ENCODE data around the gene MARCHF4.

The MARCHF4 gene

DNA sequence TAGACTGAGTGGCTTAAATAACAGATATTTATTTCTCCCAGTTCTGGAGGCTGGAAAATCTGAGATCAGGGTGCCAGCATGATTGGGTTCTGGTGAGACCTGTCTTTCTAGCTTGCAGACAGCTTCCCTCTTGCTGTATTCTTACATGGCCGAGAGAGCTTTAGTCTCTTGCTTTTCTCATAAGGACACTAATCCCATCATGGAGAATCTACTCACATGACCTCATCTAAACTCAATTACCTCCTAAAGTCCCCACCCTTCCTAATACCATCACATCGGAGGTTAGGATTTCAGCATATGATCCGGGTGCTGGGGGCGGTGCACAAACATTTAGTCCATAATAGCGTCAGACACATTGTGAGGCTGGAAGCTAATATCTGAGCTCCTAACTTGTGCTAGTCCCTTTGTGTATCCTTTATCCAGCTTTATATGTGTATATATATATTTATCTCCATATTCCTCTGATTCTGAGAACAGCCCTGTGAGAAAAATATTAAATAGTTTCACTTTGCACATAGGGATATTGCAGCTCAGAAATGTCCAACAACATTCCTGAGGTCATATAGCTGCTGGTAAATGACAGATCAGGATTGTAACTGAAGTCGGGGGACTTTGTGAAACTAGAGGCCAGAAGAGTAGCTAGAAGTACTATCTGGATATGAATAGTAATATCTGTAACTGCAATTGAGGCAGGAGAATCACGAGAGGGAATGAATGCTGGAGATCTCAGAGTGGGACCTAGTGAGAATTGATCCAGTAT, 28.9 kb downstream of the MARCHF4 start:
- Histone ChIP-seq H3K27ac (no peak overlapping the region), H3K4me3 (no peak overlapping the region)
- no peak for DNase-seq (ENCODE audit: low spot score)
- TF ChIP-seq, protein P1, sequence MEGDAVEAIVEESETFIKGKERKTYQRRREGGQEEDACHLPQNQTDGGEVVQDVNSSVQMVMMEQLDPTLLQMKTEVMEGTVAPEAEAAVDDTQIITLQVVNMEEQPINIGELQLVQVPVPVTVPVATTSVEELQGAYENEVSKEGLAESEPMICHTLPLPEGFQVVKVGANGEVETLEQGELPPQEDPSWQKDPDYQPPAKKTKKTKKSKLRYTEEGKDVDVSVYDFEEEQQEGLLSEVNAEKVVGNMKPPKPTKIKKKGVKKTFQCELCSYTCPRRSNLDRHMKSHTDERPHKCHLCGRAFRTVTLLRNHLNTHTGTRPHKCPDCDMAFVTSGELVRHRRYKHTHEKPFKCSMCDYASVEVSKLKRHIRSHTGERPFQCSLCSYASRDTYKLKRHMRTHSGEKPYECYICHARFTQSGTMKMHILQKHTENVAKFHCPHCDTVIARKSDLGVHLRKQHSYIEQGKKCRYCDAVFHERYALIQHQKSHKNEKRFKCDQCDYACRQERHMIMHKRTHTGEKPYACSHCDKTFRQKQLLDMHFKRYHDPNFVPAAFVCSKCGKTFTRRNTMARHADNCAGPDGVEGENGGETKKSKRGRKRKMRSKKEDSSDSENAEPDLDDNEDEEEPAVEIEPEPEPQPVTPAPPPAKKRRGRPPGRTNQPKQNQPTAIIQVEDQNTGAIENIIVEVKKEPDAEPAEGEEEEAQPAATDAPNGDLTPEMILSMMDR (IDR thresholded peaks at IDR 0.05): no peak

DNA sequence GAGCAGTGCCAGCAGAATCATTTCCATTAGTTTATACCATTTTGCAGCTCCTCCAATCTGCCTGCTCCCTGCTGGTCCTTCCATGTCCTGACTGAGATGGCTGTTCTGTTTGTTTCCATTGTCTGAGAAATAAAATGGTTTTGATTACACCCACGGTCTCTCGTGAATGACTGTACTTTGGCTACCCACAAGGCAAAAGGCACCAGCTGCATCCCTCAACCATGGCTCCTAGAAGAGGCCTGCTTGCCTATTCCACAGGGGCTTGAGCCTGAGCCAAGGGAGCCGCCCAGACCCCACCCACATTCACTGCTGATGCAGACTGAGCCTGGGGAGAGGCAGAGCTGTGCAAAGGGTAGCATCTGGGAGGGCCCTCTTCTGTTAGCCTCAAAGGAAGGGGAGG, 31.2 kb downstream of the MARCHF4 start:
- no peak overlapping the region for H3K4me3 ChIP-seq
- TF ChIP-seq, protein P1 (IDR thresholded peaks at IDR 0.05): no peak
- H3K27ac ChIP-seq: peak overlapping the region in 1 of 2 donors; percentile 61
- DNase-seq (ENCODE audit: low spot score): no peak

DNA sequence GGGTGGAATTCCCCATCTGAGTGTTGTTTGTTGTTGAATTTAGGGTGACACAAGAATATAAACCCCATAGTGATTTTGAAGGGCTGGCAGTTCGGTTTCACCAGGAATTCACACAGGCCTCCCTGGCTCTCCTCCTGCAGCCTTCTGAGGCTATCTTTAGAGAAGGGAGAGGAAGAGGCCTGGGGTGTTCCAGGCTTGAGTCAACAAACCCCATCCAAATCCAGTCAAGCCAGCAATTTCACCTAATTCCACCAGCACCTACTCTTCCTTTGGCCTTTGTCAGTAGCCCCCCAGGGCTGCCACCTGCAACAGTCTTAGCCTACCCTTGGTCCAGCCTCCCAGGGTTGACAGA, 32.0 kb downstream of the MARCHF4 start:
- Histone ChIP-seq H3K4me3 (peak overlapping the region; percentile 9), H3K27ac (peak overlapping the region in 1 of 2 donors; percentile 61)
- DNase-seq (ENCODE audit: low spot score): no peak
- TF ChIP-seq, protein P1 (IDR thresholded peaks at IDR 0.05): no peak

DNA sequence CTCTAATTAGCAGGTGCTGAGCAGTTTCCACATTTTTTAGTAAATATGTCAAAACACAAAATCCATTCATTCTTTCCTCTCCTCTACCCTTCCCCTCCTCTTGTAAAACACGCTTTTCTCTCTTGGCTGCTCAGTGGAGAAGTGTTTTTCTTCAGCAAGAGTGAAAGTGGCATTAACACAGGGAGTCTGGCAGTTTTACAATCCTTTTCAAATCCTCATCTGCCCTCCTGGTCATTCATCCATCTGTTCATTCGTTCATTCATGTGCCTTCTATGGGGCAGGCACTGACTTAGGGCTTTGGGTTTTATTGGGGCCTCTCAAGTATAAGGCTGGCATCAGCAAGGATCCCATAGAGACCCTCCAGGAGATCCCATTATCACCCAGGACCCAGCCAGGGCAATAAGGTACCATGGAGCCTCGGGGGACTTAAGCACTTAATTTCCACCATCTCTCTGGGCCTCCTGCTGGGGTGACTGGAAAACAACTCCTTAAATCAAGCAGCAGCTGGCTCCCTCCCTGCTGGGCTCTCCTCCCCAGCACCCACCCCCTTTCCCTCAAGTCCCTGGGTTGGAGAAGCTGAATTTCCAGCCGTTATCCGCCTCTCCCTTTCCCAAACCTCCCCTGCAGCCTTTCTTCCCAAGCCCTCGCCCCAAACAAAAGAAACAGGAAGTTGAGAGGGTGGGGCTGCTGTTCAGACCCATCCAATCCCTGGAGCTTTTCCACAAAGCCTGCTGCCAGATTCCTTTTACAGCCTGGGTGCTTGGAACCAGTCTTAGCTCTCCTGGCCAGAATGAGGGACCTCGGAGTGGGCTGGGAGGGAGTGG, 32.6 kb downstream of the MARCHF4 start:
- peak overlapping the region; percentile 9 for H3K4me3 ChIP-seq
- TF ChIP-seq, protein P1 (IDR thresholded peaks at IDR 0.05): no peak
- peak overlapping the region in 1 of 2 donors; percentile 61 for H3K27ac ChIP-seq
- no peak for DNase-seq (ENCODE audit: low spot score)

DNA sequence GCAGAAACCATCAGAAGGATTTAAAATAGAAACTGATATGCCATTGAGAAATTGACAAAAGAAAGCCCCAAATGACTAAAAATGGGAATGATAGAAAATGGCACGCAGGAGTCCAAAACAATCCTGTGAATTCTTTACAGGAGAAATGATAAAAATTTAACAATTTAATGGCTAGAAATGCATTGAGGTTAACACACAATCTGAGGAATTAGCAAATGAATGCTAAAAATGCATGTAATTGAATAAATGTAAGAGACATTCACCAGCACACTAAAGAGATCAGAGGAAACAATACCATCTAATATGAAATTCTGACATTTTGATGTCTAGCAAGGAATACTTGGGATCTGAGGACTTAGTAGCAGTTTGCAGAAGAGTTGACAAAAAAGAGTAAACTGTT, 37.0 kb downstream of the MARCHF4 start:
- H3K27ac ChIP-seq: no peak overlapping the region
- no peak for DNase-seq (ENCODE audit: low spot score)
- no peak overlapping the region for H3K4me3 ChIP-seq
- TF ChIP-seq, protein P1 (IDR thresholded peaks at IDR 0.05): no peak

DNA sequence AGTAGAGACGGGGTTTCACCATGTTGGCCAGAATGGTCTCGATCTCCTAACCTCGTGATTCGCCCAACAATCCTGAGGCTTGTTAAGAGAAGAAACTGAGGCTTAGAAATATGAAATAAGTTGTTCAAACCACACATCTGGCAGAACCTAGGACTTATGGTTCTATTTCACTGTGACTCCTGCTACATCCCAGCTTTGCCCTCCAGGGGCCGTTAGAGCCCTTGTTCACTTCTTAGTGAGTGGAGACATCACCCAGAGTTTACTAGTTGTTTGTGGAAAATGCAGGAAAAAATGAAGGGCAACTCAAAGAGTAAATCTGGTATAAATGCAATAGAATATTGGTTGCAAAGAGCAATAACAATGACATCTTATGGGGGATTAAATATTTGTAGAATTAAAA, 43.9 kb downstream of the MARCHF4 start:
- Histone ChIP-seq H3K4me3 (no peak overlapping the region), H3K27ac (no peak overlapping the region)
- TF ChIP-seq, protein P1 (IDR thresholded peaks at IDR 0.05): no peak
- DNase-seq (ENCODE audit: low spot score): no peak
